ENCODE measurements around the gene C8G. TPM values are rescaled to one million over a fixed set of nuclear protein-coding genes. Genes with fewer than 3 reads are reported as not detected.

The C8G gene
- total RNA-seq, 1 experiment from 2014 or later: 2.1 TPM

GRCh38 chr9:136978073-136978864 lies 33.2 kb downstream of the C8G start:
- DNase-seq (ENCODE audit: low read depth, low spot score) (no peak), ATAC-seq (peak; percentile 63)
- Histone ChIP-seq H3K4me2 (ENCODE audit: low read length) (peak overlapping the region; percentile 67), H3K4me3 (replicated peaks in 1 of 2; ENCODE audit: low read depth in 1 of 2, low read length in 2 of 2) (peak overlapping the region; percentile 24 to 46; a peak in 3 of 4 replicates), H3K4me1 (ENCODE audit: control insufficient read depth in 1 of 2, insufficient read depth in 2 of 2, low read length in 2 of 2) (peaks cover 2 to 32% of the 10 kb centered on the region in 2 experiments; a peak in 3 of 4 replicates), H4K20me1 (ENCODE audit: insufficient read depth) (no peaks in the 10 kb centered on the region), H3K36me3 (ENCODE audit: control insufficient read depth in 1 of 2, insufficient read depth in 2 of 2, low read length in 2 of 2) (no peaks in the 10 kb centered on the region), H3K9me2 (ENCODE audit: insufficient read depth) (no peaks in the 10 kb centered on the region), H3K27ac (ENCODE audit: low read depth, low read length) (peak overlapping the region; percentile 51; the same call in 1 of the 2 replicates), H3K79me2 (ENCODE audit: insufficient read depth, low read length) (no peaks in the 10 kb centered on the region), H3K9me3 (ENCODE audit: control insufficient read depth in 1 of 2, insufficient read depth in 1 of 2, low read depth in 1 of 2, low read length in 2 of 2) (no peaks in the 10 kb centered on the region), H3K27me3 (ENCODE audit: insufficient read depth, low read length) (no peaks in the 10 kb centered on the region), H2AFZ (ENCODE audit: low read depth, low read length, poor library complexity, severe bottlenecking) (no peak overlapping the region), H3K9ac (ENCODE audit: low read length) (peak overlapping the region; percentile 40; the same call in 1 of the 2 replicates)
- RAD21 ChIA-PET (ENCODE audit: low non-redundant PET in 1 of 2, low total read pairs in 2 of 2, uncharacterized antibody in 2 of 2, unreplicated experiment in 2 of 2): no interaction called here
- TF ChIP-seq EZH2phosphoT487 (IDR thresholded peaks at IDR 0.05; ENCODE audit: borderline replicate concordance) (no peak), SIN3A (IDR thresholded peaks at IDR 0.05; ENCODE audit: low read depth) (no peak), TCF7L2 (IDR thresholded peaks at IDR 0.05; ENCODE audit: borderline replicate concordance, extremely low read depth, insufficient read depth, insufficient read length) (no peak), SRF (IDR thresholded peaks at IDR 0.05; ENCODE audit: low read depth) (no peak), EGR1 (IDR thresholded peaks at IDR 0.05; ENCODE audit: low read depth) (no peak), YY1 (IDR thresholded peaks at IDR 0.05; ENCODE audit: extremely low read depth, insufficient replicate concordance, low read depth, low read length) (no peak), RAD21 (IDR thresholded peaks at IDR 0.05; ENCODE audit: low read depth) (no peak), EZH2 (IDR thresholded peaks at IDR 0.05) (no peak), REST (IDR thresholded peaks at IDR 0.05; ENCODE audit: low read depth) (no peak), ZNF274 (IDR thresholded peaks at IDR 0.05; ENCODE audit: low read depth, low read length) (no peak), POLR2A (IDR thresholded peaks at IDR 0.05; ENCODE audit: borderline replicate concordance, extremely low read depth, insufficient read depth, insufficient read length) (no peak), ZFX (IDR thresholded peaks at IDR 0.05) (no peak), FOSL1 (IDR thresholded peaks at IDR 0.05; ENCODE audit: low read depth) (no peak), JUND (IDR thresholded peaks at IDR 0.05) (no peak)
- TF ChIP-seq, protein P1, sequence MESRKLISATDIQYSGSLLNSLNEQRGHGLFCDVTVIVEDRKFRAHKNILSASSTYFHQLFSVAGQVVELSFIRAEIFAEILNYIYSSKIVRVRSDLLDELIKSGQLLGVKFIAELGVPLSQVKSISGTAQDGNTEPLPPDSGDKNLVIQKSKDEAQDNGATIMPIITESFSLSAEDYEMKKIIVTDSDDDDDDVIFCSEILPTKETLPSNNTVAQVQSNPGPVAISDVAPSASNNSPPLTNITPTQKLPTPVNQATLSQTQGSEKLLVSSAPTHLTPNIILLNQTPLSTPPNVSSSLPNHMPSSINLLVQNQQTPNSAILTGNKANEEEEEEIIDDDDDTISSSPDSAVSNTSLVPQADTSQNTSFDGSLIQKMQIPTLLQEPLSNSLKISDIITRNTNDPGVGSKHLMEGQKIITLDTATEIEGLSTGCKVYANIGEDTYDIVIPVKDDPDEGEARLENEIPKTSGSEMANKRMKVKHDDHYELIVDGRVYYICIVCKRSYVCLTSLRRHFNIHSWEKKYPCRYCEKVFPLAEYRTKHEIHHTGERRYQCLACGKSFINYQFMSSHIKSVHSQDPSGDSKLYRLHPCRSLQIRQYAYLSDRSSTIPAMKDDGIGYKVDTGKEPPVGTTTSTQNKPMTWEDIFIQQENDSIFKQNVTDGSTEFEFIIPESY (IDR thresholded peaks at IDR 0.05; ENCODE audit: extremely low read depth, insufficient replicate concordance, low read length): no peak
- TF ChIP-seq, protein P2, sequence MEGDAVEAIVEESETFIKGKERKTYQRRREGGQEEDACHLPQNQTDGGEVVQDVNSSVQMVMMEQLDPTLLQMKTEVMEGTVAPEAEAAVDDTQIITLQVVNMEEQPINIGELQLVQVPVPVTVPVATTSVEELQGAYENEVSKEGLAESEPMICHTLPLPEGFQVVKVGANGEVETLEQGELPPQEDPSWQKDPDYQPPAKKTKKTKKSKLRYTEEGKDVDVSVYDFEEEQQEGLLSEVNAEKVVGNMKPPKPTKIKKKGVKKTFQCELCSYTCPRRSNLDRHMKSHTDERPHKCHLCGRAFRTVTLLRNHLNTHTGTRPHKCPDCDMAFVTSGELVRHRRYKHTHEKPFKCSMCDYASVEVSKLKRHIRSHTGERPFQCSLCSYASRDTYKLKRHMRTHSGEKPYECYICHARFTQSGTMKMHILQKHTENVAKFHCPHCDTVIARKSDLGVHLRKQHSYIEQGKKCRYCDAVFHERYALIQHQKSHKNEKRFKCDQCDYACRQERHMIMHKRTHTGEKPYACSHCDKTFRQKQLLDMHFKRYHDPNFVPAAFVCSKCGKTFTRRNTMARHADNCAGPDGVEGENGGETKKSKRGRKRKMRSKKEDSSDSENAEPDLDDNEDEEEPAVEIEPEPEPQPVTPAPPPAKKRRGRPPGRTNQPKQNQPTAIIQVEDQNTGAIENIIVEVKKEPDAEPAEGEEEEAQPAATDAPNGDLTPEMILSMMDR (IDR thresholded peaks at IDR 0.05 in 2 of 3, conservative IDR thresholded peaks at IDR 0.05 in 1 of 3; ENCODE audit: borderline replicate concordance in 1 of 3, insufficient read depth in 1 of 3, low read depth in 2 of 3, low read length in 2 of 3): no peak
- TF ChIP-seq, protein P3, sequence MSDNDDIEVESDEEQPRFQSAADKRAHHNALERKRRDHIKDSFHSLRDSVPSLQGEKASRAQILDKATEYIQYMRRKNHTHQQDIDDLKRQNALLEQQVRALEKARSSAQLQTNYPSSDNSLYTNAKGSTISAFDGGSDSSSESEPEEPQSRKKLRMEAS (IDR thresholded peaks at IDR 0.05): no peak
- no TSS peak for BruUV-seq (replicated peaks)
- POLR2A ChIA-PET: interaction anchor here (0.6 to 1.4 kb wide), 5 partner anchors 9 to 481 kb away, joined by 3 to 6 read pairs (median 5); partner anchors contain the start of genes ENTPD2 and PAXX
- intact Hi-C loops (cut with micrococcal nuclease): no loop called here
- CTCF ChIA-PET: interaction anchor here (0.6 to 3.0 kb wide), 8 partner anchors 12 to 137 kb away, joined by 3 to 11 read pairs (median 4); no protein-coding TSS in a partner anchor
